Measurements from ENCODE around the gene DUS2. TPM values are rescaled to one million over a fixed set of nuclear protein-coding genes. Genes with fewer than 3 reads are reported as not detected.
"Not testable (repeated sequence)": the region's sequence is repeated elsewhere in the genome, so short reads cannot be mapped to it uniquely, and the experiment has no call there.

Gene DUS2
- total RNA-seq, 2 donors from 2014 or later = 23.3 to 43.5 TPM

DNA sequence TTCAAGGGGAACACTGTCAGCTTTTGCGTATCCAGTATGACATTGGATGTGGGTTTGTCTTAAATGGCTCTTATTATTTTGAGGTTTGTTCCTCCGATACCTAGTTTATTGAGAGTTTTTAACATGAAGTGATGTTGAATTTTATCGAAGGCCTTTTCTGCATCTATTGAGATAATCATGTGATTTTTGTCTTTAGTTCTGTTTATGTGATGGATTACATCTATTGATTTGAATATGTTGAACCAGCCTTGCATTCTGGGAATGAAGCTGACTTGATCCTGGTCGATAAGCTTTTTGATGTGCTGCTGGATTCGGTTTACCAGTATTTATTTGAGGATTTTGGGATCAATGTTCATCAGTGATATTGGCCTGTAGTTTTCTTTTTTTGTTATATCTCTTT, 86.1 kb downstream of the DUS2 start:
- not testable (repeated sequence) for H3K27me3 Mint-ChIP-seq; ATAC-seq; DNase-seq (ENCODE audit: low spot score)
- peaks cover 12% of the 10 kb centered on the region for H3K9me3 Mint-ChIP-seq
- peak overlapping the region; percentile 38 for H3K4me3 Mint-ChIP-seq
- H3K4me1 Mint-ChIP-seq (ENCODE audit: low read depth in 2 of 2) = peaks cover 74 to 75% of the 10 kb centered on the region in 2 donors
- H3K36me3 Mint-ChIP-seq = peaks cover 48% of the 10 kb centered on the region
- H3K27ac Mint-ChIP-seq = peak overlapping the region; percentile 14 to 28

DNA sequence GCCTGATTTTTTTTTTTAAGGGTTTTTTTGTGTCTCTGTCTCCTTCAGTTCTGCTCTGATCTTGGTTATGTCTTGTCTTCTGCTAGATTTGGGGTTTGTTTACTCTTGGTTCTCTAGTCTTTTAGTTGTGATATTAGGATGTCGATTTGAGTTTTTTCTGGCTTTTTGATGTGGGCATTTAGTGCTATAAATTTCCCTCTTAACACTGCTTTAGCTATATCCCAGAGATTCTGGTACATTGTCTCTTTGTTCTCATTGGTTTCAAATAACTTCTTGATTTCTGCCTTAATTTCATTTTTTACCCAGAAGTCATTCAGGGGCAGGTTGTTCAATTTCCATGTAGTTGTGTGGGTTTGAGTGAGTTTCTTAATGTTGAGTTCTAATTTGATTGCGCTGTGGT, 87.5 kb downstream of the DUS2 start:
- H3K4me3 Mint-ChIP-seq = peak overlapping the region; percentile 29
- H3K27me3 Mint-ChIP-seq; ATAC-seq; H3K9me3 Mint-ChIP-seq; DNase-seq (ENCODE audit: low spot score): not testable (repeated sequence)
- peaks cover 68 to 69% of the 10 kb centered on the region in 2 donors for H3K4me1 Mint-ChIP-seq (ENCODE audit: low read depth in 2 of 2)
- H3K27ac Mint-ChIP-seq = peak overlapping the region; percentile 10 to 59
- H3K36me3 Mint-ChIP-seq = peaks cover 42% of the 10 kb centered on the region

DNA sequence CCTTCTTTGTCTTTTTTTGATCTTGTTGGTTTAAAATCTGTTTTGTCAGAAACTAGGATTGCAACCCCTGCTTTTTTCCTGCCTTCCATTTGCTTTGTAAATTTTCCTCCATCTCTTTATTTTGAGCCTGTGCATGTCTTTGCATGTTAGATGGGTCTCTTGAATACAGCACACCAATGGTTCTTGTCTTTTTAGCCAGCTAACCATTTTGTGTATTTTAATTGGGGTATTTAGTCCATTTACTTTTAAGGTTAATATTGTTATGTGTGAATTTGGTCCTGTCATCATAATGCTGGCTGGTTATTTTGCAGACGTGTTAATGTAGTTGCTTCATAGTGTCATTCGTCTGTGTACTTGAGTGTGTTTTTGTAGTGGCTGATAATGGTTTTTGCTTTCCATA, 88.3 kb downstream of the DUS2 start:
- H3K27ac Mint-ChIP-seq = peak overlapping the region in 1 of 2 donors; percentile 0
- H3K4me3 Mint-ChIP-seq = no peak overlapping the region
- peaks cover 70 to 71% of the 10 kb centered on the region in 2 donors for H3K4me1 Mint-ChIP-seq (ENCODE audit: low read depth in 2 of 2)
- ATAC-seq (no peak), DNase-seq (ENCODE audit: low spot score) (no peak)
- H3K36me3 Mint-ChIP-seq = peaks cover 41% of the 10 kb centered on the region
- H3K9me3 Mint-ChIP-seq = peaks cover 9% of the 10 kb centered on the region
- H3K27me3 Mint-ChIP-seq = no peaks in the 10 kb centered on the region

DNA sequence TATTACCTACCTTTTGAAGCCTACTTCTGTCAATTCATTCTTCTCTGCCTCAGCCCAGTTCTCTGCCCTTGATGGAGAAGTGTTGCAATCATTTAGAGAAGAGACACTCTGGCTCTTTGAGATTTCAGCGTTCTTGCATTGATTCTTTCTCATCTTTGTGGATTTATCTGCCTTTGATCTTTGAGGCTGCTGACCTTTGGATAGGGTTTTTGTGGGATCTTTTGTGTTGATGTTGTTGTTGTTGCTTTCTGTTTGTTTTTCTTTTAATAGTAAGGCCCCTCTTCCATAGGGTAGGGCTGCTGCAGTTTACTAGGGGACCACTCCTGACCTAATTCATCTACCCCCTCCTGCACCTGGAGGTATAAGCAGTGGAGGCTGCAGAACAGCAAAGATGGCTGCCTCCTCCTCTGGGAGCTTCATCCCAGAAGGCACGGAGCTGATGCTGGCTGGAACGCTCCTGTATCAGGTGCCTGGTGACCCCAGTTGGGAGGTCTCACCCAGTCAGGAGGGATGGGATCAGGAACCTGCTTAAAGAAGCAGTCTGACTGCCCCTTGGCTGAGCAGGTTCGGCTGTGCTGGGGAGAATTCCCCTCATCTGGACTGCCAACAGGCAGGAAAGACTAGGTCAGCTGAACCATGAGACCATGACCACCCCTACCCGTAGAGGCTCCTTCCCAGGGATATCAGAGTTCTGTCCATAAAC, 90.1 kb downstream of the DUS2 start:
- Mint-ChIP-seq H3K27me3 (no peaks in the 10 kb centered on the region), H3K36me3 (peaks cover 38% of the 10 kb centered on the region), H3K9me3 (peaks cover 9% of the 10 kb centered on the region), H3K4me1 (ENCODE audit: low read depth in 2 of 2) (peaks cover 73 to 76% of the 10 kb centered on the region in 2 donors), H3K27ac (peak overlapping the region; percentile 62 to 81), H3K4me3 (peak overlapping the region; percentile 65)
- DNase-seq (ENCODE audit: low spot score) (no peak), ATAC-seq (peak in 1 of 2 donors; percentile 30)

DNA sequence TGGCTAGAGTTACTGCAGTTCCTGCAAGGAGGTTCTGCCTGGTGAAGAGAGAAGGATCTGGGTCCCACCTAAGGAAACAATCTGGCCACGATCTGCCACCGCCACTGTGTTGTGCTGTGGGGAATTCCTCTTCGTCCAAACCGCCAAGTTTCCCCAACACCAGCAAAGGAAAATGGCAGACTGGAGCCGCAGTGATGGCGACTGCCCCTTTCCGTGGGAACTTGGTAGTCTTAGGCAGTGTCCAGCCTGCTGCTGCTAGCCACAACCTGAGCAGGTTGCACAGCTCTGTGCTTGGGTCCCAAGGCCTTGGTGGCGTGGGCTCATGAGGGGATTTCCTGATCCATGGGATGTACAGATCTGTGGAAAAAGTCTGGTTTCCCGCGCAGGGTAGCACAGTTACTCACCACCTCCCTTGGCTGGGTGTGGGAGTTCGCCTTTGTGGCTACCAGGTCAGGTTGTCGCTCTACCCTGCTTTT, 90.7 kb downstream of the DUS2 start:
- H3K9me3 Mint-ChIP-seq = peaks cover 9% of the 10 kb centered on the region
- ATAC-seq (peak in 1 of 2 donors; percentile 40), DNase-seq (ENCODE audit: low spot score) (no peak)
- peaks cover 73 to 76% of the 10 kb centered on the region in 2 donors for H3K4me1 Mint-ChIP-seq (ENCODE audit: low read depth in 2 of 2)
- no peak overlapping the region for H3K4me3 Mint-ChIP-seq
- H3K27ac Mint-ChIP-seq = no peak overlapping the region
- no peaks in the 10 kb centered on the region for H3K27me3 Mint-ChIP-seq
- H3K36me3 Mint-ChIP-seq = peaks cover 32% of the 10 kb centered on the region

DNA sequence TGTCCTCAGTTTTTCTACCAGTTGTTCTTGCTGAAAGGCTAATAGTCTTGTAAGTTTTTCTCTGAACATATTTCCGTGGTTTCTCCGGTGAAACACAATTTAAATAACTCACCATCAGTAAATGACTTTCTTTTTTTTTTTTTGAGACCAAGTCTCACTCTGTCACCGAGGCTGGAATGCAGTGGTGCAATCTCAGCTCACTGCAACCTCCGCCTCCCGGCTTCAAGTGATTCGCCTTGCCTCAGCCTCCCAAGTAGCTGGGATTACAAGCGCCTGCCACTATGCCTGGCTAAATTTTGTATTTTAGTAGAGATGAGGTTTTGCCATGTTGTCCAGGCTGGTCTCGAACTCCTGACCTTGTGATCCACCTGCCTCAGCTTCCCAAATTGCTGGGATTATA, 91.9 kb downstream of the DUS2 start:
- H3K4me3 Mint-ChIP-seq; H3K9me3 Mint-ChIP-seq; DNase-seq (ENCODE audit: low spot score); H3K27me3 Mint-ChIP-seq; ATAC-seq: not testable (repeated sequence)
- Mint-ChIP-seq H3K36me3 (peaks cover 20% of the 10 kb centered on the region), H3K27ac (peak overlapping the region in 1 of 2 donors; percentile 62), H3K4me1 (ENCODE audit: low read depth in 2 of 2) (peaks cover 73 to 77% of the 10 kb centered on the region in 2 donors)

DNA sequence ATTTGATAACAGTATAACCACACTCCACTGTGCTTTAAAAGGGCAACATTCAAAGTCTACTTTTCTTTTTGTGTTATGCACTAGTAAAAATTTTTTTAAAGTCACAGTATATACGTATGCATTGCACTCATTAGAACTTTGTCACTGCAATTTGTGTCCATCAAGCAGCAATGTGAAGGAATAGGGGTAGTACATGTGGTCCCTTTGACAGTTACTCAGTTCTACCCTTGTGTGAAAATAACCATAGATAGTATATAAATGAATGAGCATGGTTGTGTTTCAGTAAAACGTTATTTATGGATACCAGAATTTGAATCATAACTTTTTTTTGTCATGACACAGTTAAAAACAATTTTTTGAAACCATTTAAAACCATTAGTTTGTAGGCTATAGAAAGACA, 92.8 kb downstream of the DUS2 start:
- peaks cover 5% of the 10 kb centered on the region for H3K9me3 Mint-ChIP-seq
- DNase-seq (ENCODE audit: low spot score) (no peak), ATAC-seq (peak in 1 of 2 donors; percentile 65)
- peaks cover 14% of the 10 kb centered on the region for H3K36me3 Mint-ChIP-seq
- H3K4me3 Mint-ChIP-seq = peak overlapping the region; percentile 63
- peak overlapping the region; percentile 61 to 62 for H3K27ac Mint-ChIP-seq
- no peaks in the 10 kb centered on the region for H3K27me3 Mint-ChIP-seq
- H3K4me1 Mint-ChIP-seq (ENCODE audit: low read depth in 2 of 2) = peaks cover 71 to 73% of the 10 kb centered on the region in 2 donors

DNA sequence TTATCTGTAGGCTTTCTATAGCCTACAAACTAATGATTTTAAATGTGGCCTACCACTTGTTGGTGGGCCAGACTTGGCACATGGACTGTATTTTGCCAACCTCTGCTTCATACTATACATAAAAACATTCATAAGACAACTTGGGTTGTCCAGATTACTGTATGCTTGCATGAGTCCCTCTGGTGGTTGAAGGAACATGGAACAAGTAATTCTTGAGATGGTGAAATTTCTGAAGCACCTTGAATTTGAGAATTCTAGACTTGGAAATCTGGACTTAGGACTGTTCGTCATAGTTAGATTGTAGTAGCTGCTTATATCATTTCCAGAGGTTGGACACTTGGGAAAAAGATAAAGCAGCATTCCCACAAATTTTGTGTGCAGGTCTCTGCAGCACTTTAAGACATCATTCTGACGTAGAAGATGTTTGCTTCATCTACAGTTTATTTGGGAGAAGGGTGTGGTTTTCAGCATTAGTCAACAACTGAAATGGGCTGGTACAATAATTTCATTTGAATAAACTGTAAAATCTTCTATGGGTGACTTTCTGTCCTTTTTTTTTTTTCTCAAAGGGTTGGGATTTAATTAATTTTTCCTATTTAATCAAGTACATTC, 93.3 kb downstream of the DUS2 start:
- Mint-ChIP-seq H3K4me1 (ENCODE audit: low read depth in 2 of 2) (peaks cover 66 to 68% of the 10 kb centered on the region in 2 donors), H3K27me3 (no peaks in the 10 kb centered on the region), H3K36me3 (peaks cover 8% of the 10 kb centered on the region), H3K9me3 (peaks cover 1% of the 10 kb centered on the region), H3K27ac (peak overlapping the region in 1 of 2 donors; percentile 73), H3K4me3 (no peak overlapping the region)
- ATAC-seq (peak in 1 of 2 donors; percentile 44), DNase-seq (ENCODE audit: low spot score) (no peak)

DNA sequence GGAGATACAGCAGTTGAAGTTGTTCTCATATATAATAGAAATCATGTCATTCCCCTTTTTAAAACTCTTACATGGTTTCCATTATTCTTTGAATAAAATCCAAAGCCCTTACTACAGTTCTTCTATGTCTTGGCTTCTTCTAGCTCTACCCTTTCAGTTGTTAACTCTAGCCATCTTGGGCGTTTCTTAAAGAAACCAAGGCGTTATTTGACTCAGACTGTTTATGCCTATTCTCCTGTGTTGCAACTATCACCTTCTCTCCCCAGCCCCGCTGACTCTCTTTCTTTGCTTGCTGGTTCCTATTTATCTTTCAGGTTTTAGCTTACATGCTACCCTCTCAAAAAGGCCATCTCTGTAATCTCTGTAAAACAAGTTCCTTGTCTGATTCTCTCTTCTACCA, 94.8 kb downstream of the DUS2 start:
- Mint-ChIP-seq H3K27me3 (no peaks in the 10 kb centered on the region), H3K9me3 (no peaks in the 10 kb centered on the region), H3K27ac (peak overlapping the region; percentile 73 to 77), H3K36me3 (peaks cover 1% of the 10 kb centered on the region), H3K4me3 (peak overlapping the region; percentile 77), H3K4me1 (ENCODE audit: low read depth in 2 of 2) (peaks cover 68 to 69% of the 10 kb centered on the region in 2 donors)
- peak; percentile 84 for ATAC-seq
- DNase-seq (ENCODE audit: low spot score) = no peak

DNA sequence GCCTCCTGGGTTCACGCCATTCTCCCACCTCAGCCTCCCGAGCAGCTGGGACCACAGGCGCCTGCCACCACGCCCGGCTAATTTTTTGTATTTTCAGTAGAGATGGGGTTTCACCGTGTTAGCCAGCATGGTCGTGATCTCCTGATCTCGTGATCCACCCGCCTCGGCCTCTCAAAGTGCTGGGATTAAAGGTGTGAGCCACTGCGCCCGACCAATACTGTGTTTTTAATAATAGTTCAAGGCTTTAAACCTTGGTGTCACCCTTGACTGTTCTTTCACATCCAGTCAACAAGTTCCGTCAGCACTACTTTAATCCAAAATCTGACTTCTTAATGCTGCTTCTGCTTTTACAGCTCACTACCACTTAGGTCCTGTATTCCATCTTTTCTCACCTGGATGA, 95.9 kb downstream of the DUS2 start:
- Mint-ChIP-seq H3K4me3 (peak overlapping the region; percentile 77), H3K27ac (peak overlapping the region; percentile 73 to 77), H3K4me1 (ENCODE audit: low read depth in 2 of 2) (peaks cover 63 to 64% of the 10 kb centered on the region in 2 donors)
- peak in 1 of 2 donors; percentile 45 for ATAC-seq
- not testable (repeated sequence) for H3K36me3 Mint-ChIP-seq; H3K27me3 Mint-ChIP-seq; H3K9me3 Mint-ChIP-seq; DNase-seq (ENCODE audit: low spot score)

DNA sequence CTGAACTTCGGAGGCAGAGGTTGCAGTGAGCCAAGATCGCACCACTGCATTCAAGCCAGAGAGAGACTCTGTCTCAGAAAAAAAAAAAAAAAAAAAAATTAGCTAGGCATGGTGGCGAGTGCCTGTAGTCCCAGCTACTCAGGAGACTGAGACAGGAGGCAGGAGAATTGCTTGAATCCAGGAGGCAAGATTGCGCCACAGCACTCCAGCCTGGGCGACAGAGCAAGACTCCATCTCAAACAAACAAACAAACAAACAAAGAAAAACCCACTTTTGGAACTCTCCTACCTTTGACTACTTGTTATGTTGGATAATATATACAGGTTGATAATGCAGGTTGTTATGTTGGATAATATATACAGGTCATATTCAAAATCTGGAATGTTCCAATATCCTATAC, 97.4 kb downstream of the DUS2 start:
- not testable (repeated sequence) for H3K27me3 Mint-ChIP-seq; ATAC-seq; H3K36me3 Mint-ChIP-seq; H3K4me3 Mint-ChIP-seq; H3K9me3 Mint-ChIP-seq; DNase-seq (ENCODE audit: low spot score)
- H3K27ac Mint-ChIP-seq = peak overlapping the region; percentile 73 to 77
- H3K4me1 Mint-ChIP-seq (ENCODE audit: low read depth in 2 of 2) = peaks cover 57 to 62% of the 10 kb centered on the region in 2 donors

DNA sequence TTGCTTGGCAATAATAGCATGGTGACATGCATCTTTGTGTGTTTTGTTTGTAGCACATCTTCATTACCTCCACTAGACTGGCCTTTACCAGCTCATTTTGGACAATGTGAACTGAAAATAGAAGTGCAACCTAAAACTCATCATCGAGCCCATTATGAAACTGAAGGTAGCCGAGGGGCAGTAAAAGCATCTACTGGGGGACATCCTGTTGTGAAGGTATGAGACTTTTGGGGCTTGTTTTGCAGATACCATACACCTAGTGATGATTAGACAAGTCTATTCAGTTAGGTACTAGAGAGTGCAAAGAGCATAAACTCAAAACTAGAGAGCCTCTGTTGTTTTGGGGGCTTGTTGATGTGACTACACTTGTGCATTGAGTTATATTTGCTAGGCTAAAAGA, 103.3 kb downstream of the DUS2 start:
- Mint-ChIP-seq H3K9me3 (no peaks in the 10 kb centered on the region), H3K36me3 (peaks cover 4% of the 10 kb centered on the region)

DNA sequence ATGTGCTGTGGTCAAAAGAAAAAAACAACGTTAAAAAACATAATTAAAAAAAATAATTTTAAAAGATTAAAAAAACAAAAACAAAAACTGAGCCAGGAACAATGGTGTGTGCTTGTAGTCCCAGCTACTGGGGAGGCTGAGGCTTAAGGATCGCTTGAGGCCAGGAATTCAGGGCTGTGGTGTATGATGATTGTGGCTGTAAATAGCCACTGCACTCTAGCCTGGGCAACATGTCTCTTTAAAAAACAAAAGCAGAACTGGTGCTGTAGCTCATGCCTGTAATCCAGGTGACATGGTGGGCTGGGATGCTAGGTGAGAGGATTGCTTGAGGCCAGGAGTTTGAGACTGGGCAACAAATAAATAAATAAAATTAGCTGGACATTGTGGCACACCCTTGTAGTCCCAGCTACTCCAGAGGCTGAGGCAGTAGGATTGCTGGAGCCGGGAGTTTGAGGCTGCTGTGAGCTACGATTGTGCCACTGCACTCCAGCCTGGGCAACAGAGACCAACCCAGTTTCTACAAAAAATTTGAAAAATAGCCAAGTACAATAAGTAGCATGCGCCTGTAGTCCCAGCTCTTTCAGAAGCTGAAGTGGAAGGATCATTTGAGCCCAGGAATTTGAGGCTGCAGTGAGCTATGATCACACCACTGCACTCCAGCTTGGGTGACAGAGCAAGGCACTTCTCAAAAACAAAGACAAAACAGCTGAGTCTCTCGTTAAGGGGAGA, 105.7 kb downstream of the DUS2 start:
- no peaks in the 10 kb centered on the region for H3K27me3 Mint-ChIP-seq
- peak overlapping the region; percentile 76 to 86 for H3K27ac Mint-ChIP-seq
- no peak overlapping the region for H3K4me3 Mint-ChIP-seq
- no peaks in the 10 kb centered on the region for H3K9me3 Mint-ChIP-seq
- H3K4me1 Mint-ChIP-seq (ENCODE audit: low read depth in 2 of 2) = peaks cover 36 to 44% of the 10 kb centered on the region in 2 donors
- H3K36me3 Mint-ChIP-seq = peaks cover 10% of the 10 kb centered on the region
- DNase-seq (ENCODE audit: low spot score) = no peak
- no peak for ATAC-seq

More for the DNA sequence above, 103.3 kb downstream of the DUS2 start:
- H3K27me3 Mint-ChIP-seq = no peaks in the 10 kb centered on the region
- H3K4me1 Mint-ChIP-seq (ENCODE audit: low read depth in 2 of 2) = peaks cover 35 to 45% of the 10 kb centered on the region in 2 donors
- ATAC-seq = no peak
- DNase-seq (ENCODE audit: low spot score) = no peak
- H3K27ac Mint-ChIP-seq = no peak overlapping the region
- no peak overlapping the region for H3K4me3 Mint-ChIP-seq
